NCI-H345 treated with DMSO at 0.1 percent for 48 hours (cell line): ENCODE measurements around the gene LRP8.
A peak's percentile ranks its signal among the peaks of the same experiment; 100 is the strongest.

Source experiments
- DNase-seq: peaks from one replicate; lab custom pipeline; 2025; ENCODE audit not compliant: unreplicated experiment; lab: John Stamatoyannopoulos, UW

LRP8 gene

DNA sequence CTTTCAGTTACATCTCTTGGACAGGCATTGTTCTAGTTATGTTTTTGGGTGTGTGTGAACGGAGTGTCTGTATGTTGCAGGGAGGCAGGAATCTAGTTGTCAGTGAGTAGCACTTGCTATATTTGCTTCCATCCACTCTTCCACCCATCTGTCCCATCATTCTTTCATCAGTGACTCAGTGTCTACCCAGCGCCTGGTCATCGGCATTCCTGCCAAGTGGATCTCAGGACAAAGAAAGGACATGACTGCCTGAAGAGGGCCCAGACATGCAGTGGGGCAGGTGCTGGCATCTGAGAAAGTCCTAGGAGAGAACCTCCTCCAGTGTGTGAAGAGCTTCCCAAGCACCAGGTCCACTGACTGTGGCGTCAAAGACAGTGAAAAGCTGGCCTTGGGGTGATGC, 62.3 kb downstream of the LRP8 start:
- no peak for DNase-seq

DNA sequence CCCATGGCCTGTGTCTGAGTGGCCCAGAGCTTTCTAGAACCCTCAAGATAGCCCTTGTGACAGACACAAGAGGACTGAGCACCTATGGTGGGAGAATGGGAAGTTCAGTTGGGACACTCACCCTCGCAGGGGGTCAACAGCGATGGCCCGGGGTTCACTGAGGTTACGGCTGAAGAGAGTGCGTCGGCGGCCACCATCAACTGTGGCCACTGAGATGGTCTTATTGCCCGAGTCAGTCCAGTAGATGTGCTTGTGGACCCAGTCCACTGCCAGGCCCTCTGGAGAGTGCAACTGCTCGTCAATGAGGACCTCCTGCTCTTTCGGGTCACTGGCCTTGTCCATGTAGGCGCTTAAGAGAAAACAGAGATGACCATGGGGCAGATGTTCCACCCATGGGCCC, 63.8 kb downstream of the LRP8 start:
- DNase-seq, result no peak

GRCh38 chr1:53262000-53262399, 65.9 kb downstream of the LRP8 start:
- DNase-seq, result no peak

DNA sequence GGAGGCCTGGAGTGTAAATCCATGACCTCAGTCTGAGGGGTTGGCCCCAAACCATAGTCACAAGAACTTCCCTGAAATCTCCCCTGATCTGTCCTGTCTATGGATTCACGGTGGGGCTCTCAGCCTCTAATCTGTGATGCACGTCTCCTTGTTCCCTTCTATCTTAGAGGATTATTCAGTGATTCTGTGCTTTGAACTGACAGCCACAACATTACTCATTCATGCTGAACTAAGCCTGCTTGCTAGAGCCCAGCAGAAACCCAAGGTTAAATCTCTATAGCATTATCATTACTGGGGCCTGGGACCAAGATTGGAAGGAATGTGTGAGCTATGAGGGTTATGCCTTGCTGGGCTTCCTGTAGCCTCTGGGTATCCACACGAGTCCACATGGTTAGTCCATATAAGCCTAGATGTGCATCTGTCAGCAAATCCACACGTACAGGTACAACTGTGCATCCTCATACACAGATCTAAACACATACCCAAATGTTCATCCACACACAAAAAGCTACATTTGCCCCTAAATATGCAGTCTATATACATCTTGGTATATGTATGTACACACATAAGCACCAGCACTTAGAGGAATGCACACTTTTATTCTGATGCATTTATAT, 67.1 kb downstream of the LRP8 start:
- no peak for DNase-seq

- no peak for DNase-seq
Measured at GRCh38 chr1:53259932-53260331, 67.9 kb downstream of the LRP8 start.

DNA sequence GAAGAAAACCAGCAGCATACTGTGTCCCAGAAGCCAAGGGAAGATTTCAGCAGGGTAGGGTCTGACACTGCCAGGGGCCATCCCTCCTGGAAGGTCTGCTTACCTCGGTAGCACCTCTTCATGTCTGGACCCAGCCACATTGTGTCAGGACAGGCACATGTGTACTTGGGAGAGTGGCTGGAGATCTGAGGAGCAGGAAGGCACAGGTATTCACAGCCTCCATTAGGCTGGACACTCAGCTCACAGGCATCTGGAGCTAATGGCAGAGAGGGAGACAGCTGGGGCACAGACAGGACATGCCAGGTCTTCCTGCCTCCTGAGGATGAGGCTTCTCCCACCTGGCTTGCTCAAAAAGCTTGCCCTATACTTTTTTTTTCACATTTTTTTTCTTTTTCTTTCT, 69.7 kb downstream of the LRP8 start:
- no peak for DNase-seq

DNA sequence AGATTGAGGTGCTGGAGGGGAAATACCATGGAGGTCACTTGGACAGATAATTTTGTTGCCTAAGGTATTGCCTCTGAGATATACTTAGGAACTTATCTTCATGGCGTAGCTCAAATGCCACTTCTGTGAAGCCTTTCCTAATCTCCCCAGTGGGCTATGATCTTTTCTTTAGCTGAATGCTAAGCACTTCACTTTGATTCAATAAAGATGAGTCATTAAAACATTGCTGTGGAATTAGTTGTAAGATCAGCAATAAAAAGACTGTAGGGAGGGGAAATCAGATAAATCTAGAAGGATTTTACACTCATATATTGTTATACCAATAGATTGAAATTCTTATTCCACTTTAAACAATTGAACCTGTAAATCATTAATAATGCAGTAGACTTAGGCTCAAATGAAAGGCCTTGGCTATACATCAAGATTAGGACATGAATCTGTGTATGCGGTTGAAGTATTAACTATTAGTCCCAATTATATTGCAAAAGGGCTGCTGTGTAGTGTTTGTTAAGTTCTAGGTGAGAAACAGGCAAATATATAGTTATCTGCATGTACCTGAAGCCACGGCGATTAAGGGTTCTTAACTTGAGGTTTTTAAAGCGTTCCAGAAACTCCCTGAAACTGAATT, 70.3 kb downstream of the LRP8 start:
- no peak for DNase-seq

DNA sequence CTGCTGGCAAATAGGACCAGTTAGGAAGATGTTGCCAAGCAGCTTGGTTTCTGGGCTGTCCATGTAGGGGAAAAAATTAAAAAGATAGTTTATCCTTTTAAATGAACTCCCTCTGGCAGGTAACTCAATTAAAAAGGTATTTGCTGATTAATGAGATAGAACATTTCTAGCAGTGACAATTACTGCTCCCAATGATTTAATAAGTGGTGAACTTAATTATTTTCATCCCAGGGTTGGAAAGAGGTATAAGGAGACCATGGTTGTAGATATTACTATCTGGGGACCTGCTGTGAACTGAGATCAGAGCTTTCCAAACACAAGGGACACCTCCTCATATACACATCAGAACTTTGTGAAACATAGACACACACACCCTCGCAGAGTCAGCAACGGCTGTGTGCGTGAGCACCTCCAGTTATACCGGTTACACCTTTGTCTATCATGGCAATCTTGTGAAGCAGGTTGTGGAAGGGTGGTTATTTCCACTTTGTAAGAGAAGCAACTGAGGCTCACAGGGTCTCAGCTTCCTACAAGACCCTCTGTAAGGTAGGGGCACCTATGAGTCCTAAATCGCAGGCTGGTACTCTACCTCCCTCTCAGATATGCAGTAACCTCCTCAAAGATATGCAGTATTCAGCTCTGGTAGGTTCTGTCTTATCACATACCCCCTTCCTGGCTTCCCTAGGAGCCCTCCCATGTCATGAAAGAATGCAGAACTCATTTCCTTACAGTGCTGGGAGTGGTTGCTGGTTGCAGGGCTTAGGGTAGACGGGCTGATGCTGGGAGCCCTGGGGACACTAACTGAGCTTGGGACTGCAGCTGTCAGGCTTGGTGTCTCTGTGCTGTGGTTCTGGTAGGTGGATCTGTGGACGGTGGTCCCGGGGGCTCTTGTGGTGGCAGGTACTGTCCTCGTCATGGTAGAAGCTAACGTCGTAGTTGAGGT, 71.1 kb downstream of the LRP8 start:
- no peak for DNase-seq

DNA sequence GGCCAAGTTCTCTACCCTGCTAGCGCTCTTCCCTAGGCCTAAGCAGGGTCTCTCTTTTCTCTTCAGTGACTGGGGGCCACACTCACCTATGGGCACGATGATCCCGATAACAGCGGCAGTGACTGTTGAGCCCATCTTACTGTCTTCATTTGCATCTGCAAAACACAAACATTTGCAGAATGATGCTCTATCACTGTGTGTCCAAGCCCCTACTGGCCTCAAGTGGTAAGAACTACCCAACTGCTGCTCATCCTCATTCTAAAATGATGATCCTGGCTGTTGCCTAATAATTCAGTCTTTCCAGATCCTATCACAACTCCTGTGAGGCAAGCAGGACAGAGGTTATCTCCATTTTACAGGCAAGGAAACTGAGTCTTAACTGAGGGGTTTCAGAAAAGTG, 72.8 kb downstream of the LRP8 start:
- no peak for DNase-seq

GRCh38 chr1:53254011-53254640, 73.7 kb downstream of the LRP8 start:
- no peak for DNase-seq

DNA sequence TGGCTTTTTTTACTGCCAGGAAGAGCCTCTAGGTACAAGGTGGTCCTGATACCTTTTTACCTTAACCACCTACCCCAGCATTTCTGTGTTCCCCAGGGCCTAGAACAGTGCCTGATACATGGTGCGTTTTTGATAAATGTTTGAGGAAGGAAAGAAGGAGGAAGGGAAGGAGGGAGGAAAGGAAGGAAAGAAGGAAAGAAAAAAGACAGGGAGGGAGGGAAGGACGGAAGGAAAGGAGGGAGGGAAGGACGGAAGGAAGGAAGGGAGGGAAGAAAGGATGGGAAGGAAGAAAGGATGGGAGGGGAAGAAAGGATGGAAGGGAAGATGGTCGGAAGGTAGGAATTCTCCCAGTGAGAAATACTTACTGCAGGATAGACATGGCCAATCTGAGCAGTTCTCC, 77.5 kb downstream of the LRP8 start:
- no peak for DNase-seq

DNA sequence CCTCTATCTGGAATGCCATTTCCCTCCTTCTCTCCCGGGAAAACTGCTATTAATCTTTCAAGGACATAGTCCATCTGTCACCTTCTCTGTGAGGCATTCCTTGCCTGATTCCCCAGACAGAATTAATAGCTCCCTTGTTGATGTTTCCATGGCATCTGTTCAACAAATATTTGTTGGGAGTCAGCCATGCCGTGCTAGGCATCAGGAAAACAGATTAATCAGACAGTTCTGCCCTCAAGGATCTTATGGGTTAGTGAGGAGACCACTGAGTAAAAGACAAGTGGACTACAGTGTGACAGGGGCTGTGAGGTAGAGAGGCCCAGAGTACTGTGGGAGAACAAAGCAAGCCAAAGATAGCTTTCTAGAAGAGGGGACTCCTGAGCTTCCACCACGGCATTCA, 78.2 kb downstream of the LRP8 start:
- no peak for DNase-seq

DNA sequence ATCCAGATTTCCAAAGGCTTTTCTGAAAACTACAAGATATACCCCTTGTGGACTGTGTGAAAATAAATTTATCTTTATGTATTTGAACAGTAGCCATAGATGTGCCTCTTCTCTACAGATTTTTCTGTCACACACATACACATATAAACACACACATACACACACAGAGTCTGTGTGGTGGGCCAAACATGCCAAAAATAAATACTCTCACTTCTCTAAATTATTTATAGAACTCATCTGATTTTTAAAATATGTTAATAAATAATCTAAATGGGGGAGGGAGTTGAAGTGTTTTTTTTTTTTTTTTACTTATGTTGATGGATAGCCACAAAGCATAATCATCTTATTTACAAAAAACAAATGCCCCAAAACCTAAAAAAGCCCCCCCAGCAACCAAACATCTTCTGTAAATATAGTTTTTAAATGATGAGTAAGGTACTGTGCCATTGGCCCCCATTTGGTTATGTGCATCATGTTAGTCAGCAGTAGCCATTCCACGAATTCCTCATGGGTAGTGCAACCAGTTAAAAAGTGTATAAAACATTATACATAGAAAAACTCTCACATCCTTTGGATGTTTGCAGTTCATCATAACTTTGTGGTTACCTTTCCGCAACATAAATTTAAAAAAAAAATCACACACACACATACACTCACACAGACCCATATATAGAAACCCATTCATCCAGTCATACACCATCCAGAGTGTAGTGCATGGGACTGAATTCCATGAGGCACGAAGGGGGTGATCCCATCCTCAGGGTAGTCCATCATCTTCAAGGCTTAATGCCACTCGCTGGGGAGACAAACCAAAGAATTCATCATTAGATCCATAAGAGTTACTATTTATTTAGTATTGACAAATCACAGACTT, 81.4 kb downstream of the LRP8 start:
- no peak for DNase-seq

- no peak for DNase-seq
Measured at GRCh38 chr1:53244141-53244540, 83.7 kb downstream of the LRP8 start.

GRCh38 chr1:53242381-53242780, 85.5 kb downstream of the LRP8 start:
- DNase-seq, result no peak

- no peak for DNase-seq
Measured at GRCh38 chr1:53241828-53242227, 86.0 kb downstream of the LRP8 start.

DNA sequence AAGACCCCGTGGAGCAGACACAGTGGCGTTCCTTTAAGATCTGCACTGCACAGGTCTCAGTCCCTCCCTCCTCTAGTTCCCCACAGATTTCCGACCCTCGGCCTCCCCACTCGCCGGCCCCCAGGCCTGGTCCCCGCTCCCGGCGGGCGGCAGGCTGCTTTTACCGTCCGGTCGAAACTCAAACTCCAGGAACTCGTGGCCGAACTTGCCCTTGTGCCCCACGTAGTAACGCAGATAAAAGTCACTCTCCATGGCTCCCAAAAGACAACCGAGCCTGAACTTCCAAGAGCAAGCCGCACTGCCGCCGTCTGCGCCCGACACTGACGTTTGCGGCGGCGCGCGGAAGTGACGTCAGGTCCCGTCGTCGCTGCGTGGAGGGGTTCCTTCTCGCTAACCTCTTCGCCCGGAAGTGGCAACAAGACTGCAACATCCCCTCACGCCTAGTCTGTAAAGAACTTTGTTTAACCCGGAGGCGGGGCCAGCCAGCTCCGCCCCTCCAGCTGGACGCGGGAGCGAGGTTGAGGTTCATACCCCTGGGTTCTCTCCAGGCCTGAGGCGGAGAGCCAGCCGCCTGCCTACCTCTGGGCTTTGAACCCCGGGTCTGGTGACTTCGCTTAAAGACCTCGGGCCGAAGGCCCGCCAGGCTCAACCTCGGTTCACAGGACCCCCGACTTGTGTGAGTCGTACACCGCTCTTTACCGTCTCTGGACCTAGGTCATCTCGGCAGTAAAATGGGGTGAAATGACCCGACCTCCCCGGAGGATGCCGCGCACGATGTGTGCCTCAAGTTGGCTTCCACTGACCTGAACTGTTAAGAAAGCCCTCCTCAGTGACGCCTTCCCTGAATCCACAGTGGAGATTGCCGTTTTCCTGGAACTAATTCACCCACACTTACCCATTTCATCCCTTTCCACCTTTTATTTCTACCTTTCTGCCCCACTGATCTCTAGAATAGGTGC, 89.4 kb downstream of the LRP8 start, which contains the start of gene MAGOH:
Gene MAGOH (minus strand): TSS at position 322 of the 959 bp plus-strand sequence. CDS start 70 bp downstream, at position 252.
- DNase-seq, result peak; percentile 82

- no peak for DNase-seq
Measured at GRCh38 chr1:53237638-53238037, 90.2 kb downstream of the LRP8 start.

DNA sequence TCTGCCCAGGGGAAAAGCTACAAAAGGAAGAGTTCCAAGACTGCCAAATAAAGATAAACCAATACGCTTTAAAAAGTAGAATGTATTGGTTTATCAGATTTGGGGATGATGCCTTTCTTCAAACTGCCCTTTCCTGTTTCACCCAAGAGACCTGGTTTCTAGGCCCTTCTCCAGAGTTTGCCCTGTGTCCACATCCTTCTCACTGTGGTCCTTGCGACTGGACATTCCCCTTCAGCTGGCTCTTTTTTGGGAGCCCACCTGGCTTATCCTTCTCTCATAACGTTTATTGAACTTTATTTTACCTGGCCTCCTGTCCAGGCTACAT, 106.9 kb downstream of the LRP8 start:
- no peak for DNase-seq
